ENCODE measurements around the gene PTCH2. TPM values are rescaled to one million over a fixed set of nuclear protein-coding genes. Genes with fewer than 3 reads are reported as not detected.

The PTCH2 gene
- total and polyA plus RNA-seq, 2 of the 13 experiments (the other 11 are each of a cell fraction or from before 2014, with no cell fraction given): 0.60 to 1.5 TPM

DNA sequence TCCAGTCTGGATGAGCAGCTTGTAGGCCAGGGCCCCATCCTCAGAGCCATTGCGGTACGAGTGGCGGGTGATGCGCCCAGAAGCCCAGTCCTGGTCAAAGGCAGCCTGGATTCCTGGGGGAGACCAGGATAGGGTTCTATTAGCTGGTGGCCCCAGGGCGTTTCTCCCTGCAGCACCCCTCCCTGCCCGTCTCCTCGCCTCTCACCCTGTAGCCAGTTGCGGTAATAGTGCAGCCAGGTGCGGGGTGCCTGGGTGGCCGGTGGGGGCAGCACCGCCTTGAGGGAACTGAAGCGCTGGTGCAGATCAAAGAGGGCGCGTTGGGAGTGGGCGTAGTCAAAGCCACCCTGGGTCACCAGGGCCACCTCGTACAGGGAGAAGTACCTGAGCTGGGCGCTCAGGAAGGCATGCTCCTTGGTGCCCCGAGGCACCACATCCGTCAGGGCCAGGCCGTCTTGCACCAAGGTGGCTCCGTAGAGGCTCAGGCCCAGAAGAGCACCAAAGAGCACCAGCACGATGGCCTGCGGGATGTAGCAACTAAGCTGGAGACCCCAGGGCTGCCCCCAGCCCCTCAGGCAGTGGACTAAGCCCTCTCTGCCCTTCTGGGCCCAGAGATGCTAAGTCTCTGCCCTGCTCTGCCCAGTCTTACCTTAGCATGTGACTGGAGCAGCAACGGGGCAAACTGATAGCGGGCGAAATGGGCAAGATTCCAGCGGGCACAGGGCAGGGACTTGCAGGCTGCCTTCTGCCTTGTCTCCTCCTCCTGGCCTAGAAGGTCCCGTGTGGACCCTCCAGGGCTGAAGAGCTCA, 15.7 kb downstream of the PTCH2 start (continued):
- no peak for TF ChIP-seq MLXIP (CRISPR knock-in tag; IDR thresholded peaks at IDR 0.05; ENCODE audit: borderline replicate concordance)
- TF ChIP-seq THRA (CRISPR knock-in tag; IDR thresholded peaks at IDR 0.05; ENCODE audit: borderline replicate concordance): peak; percentile 63
- TF ChIP-seq ZNF780A (CRISPR knock-in tag; IDR thresholded peaks at IDR 0.05): no peak
- TF ChIP-seq, protein P1, sequence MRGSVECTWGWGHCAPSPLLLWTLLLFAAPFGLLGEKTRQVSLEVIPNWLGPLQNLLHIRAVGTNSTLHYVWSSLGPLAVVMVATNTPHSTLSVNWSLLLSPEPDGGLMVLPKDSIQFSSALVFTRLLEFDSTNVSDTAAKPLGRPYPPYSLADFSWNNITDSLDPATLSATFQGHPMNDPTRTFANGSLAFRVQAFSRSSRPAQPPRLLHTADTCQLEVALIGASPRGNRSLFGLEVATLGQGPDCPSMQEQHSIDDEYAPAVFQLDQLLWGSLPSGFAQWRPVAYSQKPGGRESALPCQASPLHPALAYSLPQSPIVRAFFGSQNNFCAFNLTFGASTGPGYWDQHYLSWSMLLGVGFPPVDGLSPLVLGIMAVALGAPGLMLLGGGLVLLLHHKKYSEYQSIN (CRISPR knock-in tag; IDR thresholded peaks at IDR 0.05; ENCODE audit: borderline replicate concordance): no peak
- peak; percentile 70 for TF ChIP-seq AGO1 (IDR thresholded peaks at IDR 0.05; ENCODE audit: low read depth, low read length, poor library complexity, severe bottlenecking)
- TF ChIP-seq, protein P2, sequence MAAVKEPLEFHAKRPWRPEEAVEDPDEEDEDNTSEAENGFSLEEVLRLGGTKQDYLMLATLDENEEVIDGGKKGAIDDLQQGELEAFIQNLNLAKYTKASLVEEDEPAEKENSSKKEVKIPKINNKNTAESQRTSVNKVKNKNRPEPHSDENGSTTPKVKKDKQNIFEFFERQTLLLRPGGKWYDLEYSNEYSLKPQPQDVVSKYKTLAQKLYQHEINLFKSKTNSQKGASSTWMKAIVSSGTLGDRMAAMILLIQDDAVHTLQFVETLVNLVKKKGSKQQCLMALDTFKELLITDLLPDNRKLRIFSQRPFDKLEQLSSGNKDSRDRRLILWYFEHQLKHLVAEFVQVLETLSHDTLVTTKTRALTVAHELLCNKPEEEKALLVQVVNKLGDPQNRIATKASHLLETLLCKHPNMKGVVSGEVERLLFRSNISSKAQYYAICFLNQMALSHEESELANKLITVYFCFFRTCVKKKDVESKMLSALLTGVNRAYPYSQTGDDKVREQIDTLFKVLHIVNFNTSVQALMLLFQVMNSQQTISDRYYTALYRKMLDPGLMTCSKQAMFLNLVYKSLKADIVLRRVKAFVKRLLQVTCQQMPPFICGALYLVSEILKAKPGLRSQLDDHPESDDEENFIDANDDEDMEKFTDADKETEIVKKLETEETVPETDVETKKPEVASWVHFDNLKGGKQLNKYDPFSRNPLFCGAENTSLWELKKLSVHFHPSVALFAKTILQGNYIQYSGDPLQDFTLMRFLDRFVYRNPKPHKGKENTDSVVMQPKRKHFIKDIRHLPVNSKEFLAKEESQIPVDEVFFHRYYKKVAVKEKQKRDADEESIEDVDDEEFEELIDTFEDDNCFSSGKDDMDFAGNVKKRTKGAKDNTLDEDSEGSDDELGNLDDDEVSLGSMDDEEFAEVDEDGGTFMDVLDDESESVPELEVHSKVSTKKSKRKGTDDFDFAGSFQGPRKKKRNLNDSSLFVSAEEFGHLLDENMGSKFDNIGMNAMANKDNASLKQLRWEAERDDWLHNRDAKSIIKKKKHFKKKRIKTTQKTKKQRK (IDR thresholded peaks at IDR 0.05; ENCODE audit: low read length): no peak
- no peak for TF ChIP-seq IKZF5 (CRISPR knock-in tag; IDR thresholded peaks at IDR 0.05)
- peak; percentile 56 for TF ChIP-seq UBTF (CRISPR knock-in tag; IDR thresholded peaks at IDR 0.05)
- no peak for TF ChIP-seq ZNF782 (CRISPR knock-in tag; IDR thresholded peaks at IDR 0.05; ENCODE audit: borderline replicate concordance)
- no peak for TF ChIP-seq ATM (IDR thresholded peaks at IDR 0.05; ENCODE audit: borderline replicate concordance)
- 0 out of 4 replicates have a peak, but pooled peaks have one; percentile 36 to 54 for TF ChIP-seq NR2F1 (CRISPR knock-in tag; IDR thresholded peaks at IDR 0.05)
- no peak for TF ChIP-seq NFATC3 (CRISPR knock-in tag; IDR thresholded peaks at IDR 0.05)
- no peak for TF ChIP-seq ZNF737 (CRISPR knock-in tag; IDR thresholded peaks at IDR 0.05; ENCODE audit: borderline replicate concordance)
- TF ChIP-seq ZSCAN30 (CRISPR knock-in tag; IDR thresholded peaks at IDR 0.05): no peak

Data from HepG2 (cell line).